Muscle layer of colon (tissue), 2 donors: ENCODE data around the gene MAGI1.

Experiments used
- H3K27ac ChIP-seq: one replicate; pipeline ENCODE4 v1.7.0; 2013; ENCODE audit warnings: low read depth, mild to moderate bottlenecking, low read length, moderate library complexity
- H3K27me3 ChIP-seq, 2 donors: one replicate each; pipeline ENCODE4 v1.7.0; 2013; ENCODE audit warnings: low read length in 2 of 2, mild to moderate bottlenecking in 2 of 2; ENCODE audit not compliant: insufficient read depth in 2 of 2, control insufficient read depth in 1 of 2
- H3K36me3 ChIP-seq: one replicate; pipeline ENCODE4 v1.7.0; 2013; ENCODE audit warnings: mild to moderate bottlenecking, low read length; ENCODE audit not compliant: insufficient read depth
- H3K4me1 ChIP-seq: one replicate; pipeline ENCODE4 v1.7.0; 2013; ENCODE audit warnings: mild to moderate bottlenecking, low read length; ENCODE audit not compliant: insufficient read depth
- H3K4me3 ChIP-seq, 2 donors: one replicate each; pipeline ENCODE4 v1.7.0; 2013; ENCODE audit warnings: low read length in 2 of 2, low read depth in 1 of 2, mild to moderate bottlenecking in 1 of 2, moderate library complexity in 1 of 2
- H3K9ac ChIP-seq: one replicate; pipeline ENCODE4 v1.7.0; 2013; ENCODE audit warnings: low read length
- H3K9me3 ChIP-seq: one replicate; pipeline ENCODE4 v1.7.0; 2013; ENCODE audit warnings: mild to moderate bottlenecking, low read length
- donor health status: abdominal sarcoma.
- donor health status: Adenocarcinoma of cecum.

The MAGI1 gene

GRCh38 chr3:65883613-65884012 lies 155.1 kb downstream of the MAGI1 start:
- Histone ChIP-seq H3K9me3 (no peaks in the 10 kb centered on the region), H3K36me3 (no peaks in the 10 kb centered on the region), H3K27ac (no peak overlapping the region), H3K27me3 (no peaks in the 10 kb centered on the region), H3K4me3 (no peak overlapping the region), H3K9ac (no peak overlapping the region), H3K4me1 (peaks cover 8% of the 10 kb centered on the region)

- Histone ChIP-seq H3K9me3 (no peaks in the 10 kb centered on the region), H3K36me3 (no peaks in the 10 kb centered on the region), H3K9ac (no peak overlapping the region), H3K4me3 (no peak overlapping the region), H3K4me1 (peaks cover 8% of the 10 kb centered on the region), H3K27ac (no peak overlapping the region), H3K27me3 (no peaks in the 10 kb centered on the region)
Observed at GRCh38 chr3:65880350-65880749, 158.4 kb downstream of the MAGI1 start.

GRCh38 chr3:65879372-65879771 lies 159.3 kb downstream of the MAGI1 start:
- Histone ChIP-seq H3K36me3 (no peaks in the 10 kb centered on the region), H3K4me3 (no peak overlapping the region), H3K9ac (no peak overlapping the region), H3K27me3 (no peaks in the 10 kb centered on the region), H3K9me3 (no peaks in the 10 kb centered on the region), H3K27ac (no peak overlapping the region), H3K4me1 (peaks cover 8% of the 10 kb centered on the region)

GRCh38 chr3:65878831-65879230 lies 159.9 kb downstream of the MAGI1 start:
- no peak overlapping the region for H3K4me3 ChIP-seq
- H3K36me3 ChIP-seq: no peaks in the 10 kb centered on the region
- H3K9ac ChIP-seq: no peak overlapping the region
- peaks cover 5% of the 10 kb centered on the region for H3K4me1 ChIP-seq
- H3K9me3 ChIP-seq: no peaks in the 10 kb centered on the region
- H3K27me3 ChIP-seq: no peaks in the 10 kb centered on the region
- no peak overlapping the region for H3K27ac ChIP-seq

- no peak overlapping the region for H3K27ac ChIP-seq
- no peaks in the 10 kb centered on the region for H3K9me3 ChIP-seq
- H3K4me3 ChIP-seq: no peak overlapping the region
Observed at GRCh38 chr3:65877160-65877559, 161.6 kb downstream of the MAGI1 start.

GRCh38 chr3:65876028-65876420 lies 162.7 kb downstream of the MAGI1 start:
- Histone ChIP-seq H3K4me3 (no peak overlapping the region), H3K36me3 (no peaks in the 10 kb centered on the region), H3K9ac (no peak overlapping the region), H3K27me3 (no peaks in the 10 kb centered on the region), H3K27ac (no peak overlapping the region), H3K4me1 (no peaks in the 10 kb centered on the region), H3K9me3 (no peaks in the 10 kb centered on the region)

More at GRCh38 chr3:65877160-65877559, 161.6 kb downstream of the MAGI1 start:
- Histone ChIP-seq H3K4me1 (no peaks in the 10 kb centered on the region), H3K36me3 (no peaks in the 10 kb centered on the region), H3K27me3 (no peaks in the 10 kb centered on the region), H3K9ac (no peak overlapping the region)

- no peaks in the 10 kb centered on the region for H3K27me3 ChIP-seq
- H3K36me3 ChIP-seq: no peaks in the 10 kb centered on the region
- no peak overlapping the region for H3K9ac ChIP-seq
- H3K4me3 ChIP-seq: no peak overlapping the region
- H3K9me3 ChIP-seq: no peaks in the 10 kb centered on the region
- H3K4me1 ChIP-seq: no peaks in the 10 kb centered on the region
- H3K27ac ChIP-seq: no peak overlapping the region
Observed at GRCh38 chr3:65875393-65876027, 163.2 kb downstream of the MAGI1 start.

GRCh38 chr3:65873869-65874268 lies 164.8 kb downstream of the MAGI1 start:
- Histone ChIP-seq H3K36me3 (no peaks in the 10 kb centered on the region), H3K4me1 (no peaks in the 10 kb centered on the region), H3K9ac (no peak overlapping the region)

GRCh38 chr3:65873028-65873427 lies 165.7 kb downstream of the MAGI1 start:
- H3K4me1 ChIP-seq: no peaks in the 10 kb centered on the region
- H3K9ac ChIP-seq: no peak overlapping the region
- no peak overlapping the region for H3K4me3 ChIP-seq

More at GRCh38 chr3:65873869-65874268, 164.8 kb downstream of the MAGI1 start:
- Histone ChIP-seq H3K27ac (no peak overlapping the region), H3K4me3 (no peak overlapping the region), H3K9me3 (no peaks in the 10 kb centered on the region), H3K27me3 (no peaks in the 10 kb centered on the region)

GRCh38 chr3:65871305-65872141 lies 167.2 kb downstream of the MAGI1 start:
- no peaks in the 10 kb centered on the region for H3K36me3 ChIP-seq
- H3K27ac ChIP-seq: no peak overlapping the region
- H3K27me3 ChIP-seq: no peaks in the 10 kb centered on the region
- no peak overlapping the region for H3K4me3 ChIP-seq
- H3K4me1 ChIP-seq: no peaks in the 10 kb centered on the region
- H3K9me3 ChIP-seq: no peaks in the 10 kb centered on the region
- no peak overlapping the region for H3K9ac ChIP-seq

More at GRCh38 chr3:65873028-65873427, 165.7 kb downstream of the MAGI1 start:
- H3K27me3 ChIP-seq: no peaks in the 10 kb centered on the region
- H3K27ac ChIP-seq: no peak overlapping the region
- H3K9me3 ChIP-seq: no peaks in the 10 kb centered on the region
- H3K36me3 ChIP-seq: no peaks in the 10 kb centered on the region

- Histone ChIP-seq H3K27ac (no peak overlapping the region), H3K27me3 (no peaks in the 10 kb centered on the region), H3K9me3 (no peaks in the 10 kb centered on the region), H3K36me3 (no peaks in the 10 kb centered on the region), H3K4me1 (no peaks in the 10 kb centered on the region), H3K9ac (no peak overlapping the region), H3K4me3 (no peak overlapping the region)
Observed at GRCh38 chr3:65869798-65870197, 168.9 kb downstream of the MAGI1 start.
